CD14-positive monocyte (primary cell): ENCODE data around the gene ZC3H12C. TPM values are rescaled to one million over a fixed set of nuclear protein-coding genes. Genes with fewer than 3 reads are reported as not detected.

ENCODE experiments used
- DNase-seq, 3 donors: peaks; one replicate each; pipeline ENCODE4 v3.0.0-alpha.2; 2011 to 2022
- H2AFZ ChIP-seq: 2 replicates; pipeline ENCODE4 v1.6.0; 2012; ENCODE audit warnings: mild to moderate bottlenecking, low read depth, low read length, inconsistent platforms; ENCODE audit not compliant: insufficient read depth, poor library complexity, severe bottlenecking
- H3K27ac ChIP-seq, 2 donors: 1 replicate in 1 of 2; 2 replicates in 1 of 2; pipeline ENCODE4 v1.5.1; 2012 to 2013; ENCODE audit warnings: low read length in 2 of 2, control low read depth in 1 of 2, inconsistent platforms in 1 of 2, low read depth in 1 of 2, mild to moderate bottlenecking in 1 of 2
- H3K27me3 ChIP-seq, 2 donors: one replicate each; pipeline versions ENCODE4 v1.6.0 to v1.6.1; 2011 to 2013; ENCODE audit warnings: low read length in 2 of 2; ENCODE audit not compliant: control insufficient read depth in 2 of 2, insufficient read depth in 2 of 2
- H3K36me3 ChIP-seq, 2 donors: replicated peaks in 1 of 2; 1 replicate in 1 of 2; 2 replicates in 1 of 2; pipeline versions ENCODE4 v1.5.1 to v1.6.1; 2012 to 2013; ENCODE audit warnings: low read length in 2 of 2, control low read depth in 1 of 2, inconsistent platforms in 1 of 2, mild to moderate bottlenecking in 1 of 2; ENCODE audit not compliant: insufficient read depth in 2 of 2, control insufficient read depth in 1 of 2
- H3K4me1 ChIP-seq, 2 donors: 1 replicate in 1 of 2; 2 replicates in 1 of 2; pipeline versions ENCODE4 v1.5.1 to v1.6.1; 2012 to 2013; ENCODE audit warnings: low read length in 2 of 2, control low read depth in 1 of 2, inconsistent platforms in 1 of 2, mild to moderate bottlenecking in 1 of 2, moderate library complexity in 1 of 2; ENCODE audit not compliant: insufficient read depth in 2 of 2, control insufficient read depth in 1 of 2
- H3K4me2 ChIP-seq: replicated peaks from 2 replicates; pipeline ENCODE3; 2012; ENCODE audit warnings: low read length, moderate library complexity, mild to moderate bottlenecking; ENCODE audit not compliant: poor library complexity, severe bottlenecking; ENCODE audit errors: extremely low read depth
- H3K4me3 ChIP-seq, 3 experiments: fragments of 200-600 bp in 1 of 3; sonication (generic) in 1 of 3; replicated peaks in 1 of 3; 1 replicate in 2 of 3; 2 replicates in 1 of 3; pipeline ENCODE4 v1.5.1; 2011 to 2013; ENCODE audit warnings: low read length in 3 of 3, mild to moderate bottlenecking in 3 of 3, control low read depth in 2 of 3, low read depth in 2 of 3, inconsistent platforms in 1 of 3, moderate library complexity in 1 of 3
- H3K79me2 ChIP-seq: 2 replicates; pipeline ENCODE4 v1.6.0; 2012; ENCODE audit warnings: mild to moderate bottlenecking, control low read depth, inconsistent platforms, low read length, moderate library complexity; ENCODE audit not compliant: insufficient read depth
- H3K9ac ChIP-seq: 2 replicates; pipeline ENCODE4 v1.6.0; 2017; ENCODE audit warnings: low read length, mild to moderate bottlenecking; ENCODE audit not compliant: insufficient read depth, poor library complexity, severe bottlenecking
- H3K9me3 ChIP-seq, 2 donors: replicated peaks in 1 of 2; 1 replicate in 1 of 2; 2 replicates in 1 of 2; pipeline versions ENCODE4 v1.5.1 to v1.6.1; 2012 to 2013; ENCODE audit warnings: low read length in 2 of 2, control low read depth in 1 of 2; ENCODE audit not compliant: control insufficient read depth in 1 of 2, insufficient read depth in 1 of 2
- H4K20me1 ChIP-seq: 2 replicates; pipeline ENCODE4 v1.6.0; 2012; ENCODE audit warnings: mild to moderate bottlenecking, low read length, control low read depth, moderate library complexity; ENCODE audit not compliant: insufficient read depth
- H3K27ac Mint-ChIP-seq, 7 donors: one replicate each; pipeline ENCODE4 v1.8.0; 2020; ENCODE audit warnings: mild to moderate bottlenecking in 7 of 7, mixed read lengths in 7 of 7, moderate library complexity in 6 of 7, inconsistent platforms in 2 of 7
- H3K27me3 Mint-ChIP-seq, 3 donors: one replicate each; pipeline ENCODE4 v1.8.0; 2021 to 2022; ENCODE audit warnings: low read depth in 3 of 3, mild to moderate bottlenecking in 3 of 3, mixed read lengths in 3 of 3, moderate library complexity in 3 of 3, inconsistent platforms in 1 of 3
- H3K36me3 Mint-ChIP-seq, 2 donors: one replicate each; pipeline ENCODE4 v1.8.0; 2020; ENCODE audit warnings: mixed read lengths in 2 of 2, inconsistent platforms in 1 of 2, mild to moderate bottlenecking in 1 of 2
- H3K4me1 Mint-ChIP-seq: one replicate; pipeline ENCODE4 v1.8.0; 2020; ENCODE audit warnings: mild to moderate bottlenecking, mixed read lengths
- H3K4me3 Mint-ChIP-seq, 2 donors: one replicate each; pipeline ENCODE4 v1.8.0; 2020; ENCODE audit warnings: mild to moderate bottlenecking in 2 of 2, mixed read lengths in 2 of 2, moderate library complexity in 1 of 2
- H3K9me3 Mint-ChIP-seq, 7 donors: one replicate each; pipeline ENCODE4 v1.8.0; 2020 to 2022; ENCODE audit warnings: mixed read lengths in 7 of 7, mild to moderate bottlenecking in 6 of 7, moderate library complexity in 6 of 7, inconsistent platforms in 2 of 7
- WGBS: methylation state at CpG from one replicate; pipeline ENCODE4 v1.1.5; 2013; ENCODE audit warnings: missing lambda C conversion rate; ENCODE audit not compliant: insufficient coverage; 5-methylcytosine and 5-hydroxymethylcytosine counted together
- intact Hi-C, 2 donors: fragments of 100-400 bp; cut with micrococcal nuclease; formaldehyde crosslinking; loops; one replicate each; pipeline versions ENCODE4 v1.15.0 to v1.15.1; 2023
- polyA plus RNA-seq, 3 donors: library from polyadenylated mRNA; depleted of rRNA in 1 of 3; unstranded in 2 of 3; stranded (reverse) in 1 of 3; fragments of 300-500 nt in 2 of 3; fragments of >200 nt in 1 of 3; fragmentation: Illumina TruSeq in 2 of 3; gene quantifications; 1 replicate in 2 of 3; 2 replicates in 1 of 3; pipeline ENCODE4 v1.2.3, GENCODE V29; 2012 to 2021
- TF ChIP-seq, protein P1 (sequence below): fragments of 200-600 bp; IDR thresholded peaks from one replicate; pipeline ENCODE4 v1.8.0; 2022; ENCODE audit warnings: antibody characterized with exemption, mild to moderate bottlenecking

Gene ZC3H12C
- polyA plus RNA-seq, 3 donors = 0.47 to 2.6 (median 0.73) TPM

GRCh38 chr11:110069158-110069737 lies 23.9 kb upstream of the ZC3H12C start:
- Histone ChIP-seq H3K4me2 (peak overlapping the region; percentile 80), H4K20me1 (no peaks in the 10 kb centered on the region), H3K9me3 (no peaks in the 10 kb centered on the region), H3K79me2 (no peaks in the 10 kb centered on the region), H3K4me1 (peaks cover 35 to 36% of the 10 kb centered on the region in 2 donors), H3K4me3 (peak overlapping the region in 2 of 3 experiments; percentile 34 to 68), H2AFZ (peak overlapping the region; percentile 73), H3K27me3 (no peaks in the 10 kb centered on the region), H3K9ac (peak overlapping the region; percentile 59), H3K36me3 (no peaks in the 10 kb centered on the region), H3K27ac (peak overlapping the region; percentile 79 to 93)
- Mint-ChIP-seq H3K4me1 (peaks cover 47% of the 10 kb centered on the region), H3K36me3 (peaks cover 0 to 2% of the 10 kb centered on the region in 2 donors), H3K27ac (peak overlapping the region; percentile 91 to 96 (median 94)), H3K27me3 (peaks cover 0 to 8% (median 5%) of the 10 kb centered on the region in 3 donors), H3K9me3 (no peaks in the 10 kb centered on the region), H3K4me3 (peak overlapping the region; percentile 65 to 90)
- intact Hi-C loops = loop anchor here (2.0 to 5.0 kb wide), 2 partner anchors 24 to 37 kb away; partner anchors contain the start of gene ZC3H12C (in 1 of the 2)
- 0% methylated on average over 4 of the region's 7 CpGs for WGBS
- DNase-seq = peak; percentile 86 to 92 (median 87)
- TF ChIP-seq, protein P1, sequence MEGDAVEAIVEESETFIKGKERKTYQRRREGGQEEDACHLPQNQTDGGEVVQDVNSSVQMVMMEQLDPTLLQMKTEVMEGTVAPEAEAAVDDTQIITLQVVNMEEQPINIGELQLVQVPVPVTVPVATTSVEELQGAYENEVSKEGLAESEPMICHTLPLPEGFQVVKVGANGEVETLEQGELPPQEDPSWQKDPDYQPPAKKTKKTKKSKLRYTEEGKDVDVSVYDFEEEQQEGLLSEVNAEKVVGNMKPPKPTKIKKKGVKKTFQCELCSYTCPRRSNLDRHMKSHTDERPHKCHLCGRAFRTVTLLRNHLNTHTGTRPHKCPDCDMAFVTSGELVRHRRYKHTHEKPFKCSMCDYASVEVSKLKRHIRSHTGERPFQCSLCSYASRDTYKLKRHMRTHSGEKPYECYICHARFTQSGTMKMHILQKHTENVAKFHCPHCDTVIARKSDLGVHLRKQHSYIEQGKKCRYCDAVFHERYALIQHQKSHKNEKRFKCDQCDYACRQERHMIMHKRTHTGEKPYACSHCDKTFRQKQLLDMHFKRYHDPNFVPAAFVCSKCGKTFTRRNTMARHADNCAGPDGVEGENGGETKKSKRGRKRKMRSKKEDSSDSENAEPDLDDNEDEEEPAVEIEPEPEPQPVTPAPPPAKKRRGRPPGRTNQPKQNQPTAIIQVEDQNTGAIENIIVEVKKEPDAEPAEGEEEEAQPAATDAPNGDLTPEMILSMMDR = no peak

- Histone ChIP-seq H3K4me2 (no peak overlapping the region), H3K36me3 (no peaks in the 10 kb centered on the region), H3K9me3 (no peaks in the 10 kb centered on the region), H3K4me3 (no peak overlapping the region), H3K27ac (peak overlapping the region in 1 of 2 donors; percentile 93), H4K20me1 (no peaks in the 10 kb centered on the region), H3K79me2 (no peaks in the 10 kb centered on the region), H3K9ac (no peak overlapping the region), H2AFZ (peak overlapping the region; percentile 15), H3K27me3 (no peaks in the 10 kb centered on the region), H3K4me1 (peaks cover 35 to 38% of the 10 kb centered on the region in 2 donors)
- Mint-ChIP-seq H3K27me3 (peaks cover 0 to 8% (median 0%) of the 10 kb centered on the region in 3 donors), H3K4me3 (peak overlapping the region in 1 of 2 donors; percentile 51), H3K4me1 (peaks cover 51% of the 10 kb centered on the region), H3K9me3 (peaks cover 0 to 2% (median 0%) of the 10 kb centered on the region in 7 donors), H3K36me3 (peaks cover 0 to 2% of the 10 kb centered on the region in 2 donors), H3K27ac (peak overlapping the region; percentile 18 to 91 (median 86))
- intact Hi-C loops = loop anchor here in 1 of 2 donors (5.0 kb wide), 1 partner anchor 43 kb away; no protein-coding TSS in a partner anchor
- TF ChIP-seq, protein P1 = no peak
- 92% methylated on average over 2 of the region's 3 CpGs for WGBS
- no peak for DNase-seq
These were observed 23.0 kb upstream of the ZC3H12C start for GRCh38 chr11:110070176-110070575.
